SH-SY5Y (cell line): Measurements from ENCODE around the gene FCN2.

Experiments used
- GATA2 ChIP-seq: IDR thresholded peaks from 2 replicates; pipeline ENCODE4 v1.6.1; 2011; ENCODE audit warnings: mild to moderate bottlenecking, low read depth, low read length
- GATA3 ChIP-seq: IDR thresholded peaks from 2 replicates; pipeline ENCODE4 v1.6.1; 2011; ENCODE audit warnings: low read depth, mild to moderate bottlenecking, low read length, moderate library complexity

DNA sequence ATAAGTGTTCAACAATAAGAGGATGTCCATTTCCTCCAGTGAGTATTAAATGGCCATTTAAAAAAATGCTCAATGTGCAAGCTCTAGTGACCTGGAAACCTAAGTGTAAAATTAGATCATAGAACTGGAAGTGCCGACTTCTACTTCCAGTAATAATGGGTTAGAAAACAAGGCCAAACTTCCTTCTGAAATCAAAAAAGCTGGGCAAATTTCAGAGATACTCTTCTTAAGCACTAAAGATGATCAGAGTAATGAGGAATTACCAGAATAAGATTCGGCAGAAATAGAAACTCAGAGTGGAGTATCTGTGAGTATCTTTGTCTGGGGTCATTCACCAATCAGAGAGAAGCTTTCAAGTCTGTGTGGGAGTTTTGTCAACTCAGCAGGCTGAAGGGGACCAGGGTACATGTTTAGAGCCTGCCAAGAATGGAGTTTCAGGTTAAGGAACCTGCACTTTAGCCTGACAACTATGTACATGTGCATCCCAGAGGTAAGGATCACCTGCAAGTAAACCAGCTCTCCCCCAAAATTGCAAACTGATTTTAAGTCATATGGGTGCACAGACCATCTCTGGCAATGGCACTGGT is 17.1 kb downstream of the FCN2 start:
- TF ChIP-seq GATA3 (no peak), GATA2 (no peak)
